Mesendoderm (in vitro differentiated cells): ENCODE data around the gene TGFBR2.

Source experiments
- DNase-seq: peaks from one replicate; pipeline ENCODE4 v3.0.0; 2013
- H2AK5ac ChIP-seq: 2 replicates; pipeline ENCODE4 v1.6.1; 2013; ENCODE audit warnings: low read length, inconsistent platforms
- H2BK120ac ChIP-seq: 2 replicates; pipeline ENCODE4 v1.6.1; 2013; ENCODE audit warnings: low read depth, mild to moderate bottlenecking, low read length, moderate library complexity, mixed read lengths
- H2BK15ac ChIP-seq: replicated peaks from 2 replicates; pipeline ENCODE4 v1.6.1; 2013; ENCODE audit warnings: low read depth, mild to moderate bottlenecking, moderate library complexity
- H2BK5ac ChIP-seq: 2 replicates; pipeline ENCODE4 v1.6.1; 2013; ENCODE audit warnings: low read length, inconsistent platforms
- H3K18ac ChIP-seq: 2 replicates; pipeline ENCODE4 v1.6.1; 2013; ENCODE audit warnings: mild to moderate bottlenecking, low read length, mixed read lengths
- H3K23ac ChIP-seq: one replicate; pipeline ENCODE4 v1.6.1; 2013; ENCODE audit warnings: low read length
- H3K27ac ChIP-seq: 2 replicates; pipeline ENCODE4 v1.5.1; 2013; ENCODE audit warnings: low read depth, mild to moderate bottlenecking, inconsistent platforms, low read length, moderate library complexity
- H3K27me3 ChIP-seq: 2 replicates; pipeline ENCODE4 v1.6.1; 2013; ENCODE audit warnings: low read length, control low read depth, mild to moderate bottlenecking, inconsistent platforms; ENCODE audit not compliant: insufficient read depth, poor library complexity
- H3K36me3 ChIP-seq: 2 replicates; pipeline ENCODE4 v1.6.1; 2013; ENCODE audit warnings: low read length, inconsistent platforms; ENCODE audit not compliant: control insufficient read depth, insufficient read depth
- H3K4ac ChIP-seq: one replicate; pipeline ENCODE4 v1.6.1; 2013; ENCODE audit warnings: low read depth, mild to moderate bottlenecking, low read length, moderate library complexity
- H3K4me1 ChIP-seq: 2 replicates; pipeline ENCODE4 v1.6.1; 2013; ENCODE audit warnings: low read depth, low read length, inconsistent platforms; ENCODE audit not compliant: control insufficient read depth
- H3K4me2 ChIP-seq: 2 replicates; pipeline ENCODE4 v1.6.1; 2013; ENCODE audit warnings: low read length
- H3K4me3 ChIP-seq: 2 replicates; pipeline ENCODE4 v1.5.1; 2013; ENCODE audit warnings: mild to moderate bottlenecking, low read length
- H3K56ac ChIP-seq: one replicate; pipeline ENCODE4 v1.6.1; 2013; ENCODE audit warnings: low read length
- H3K79me1 ChIP-seq: 2 replicates; pipeline ENCODE4 v1.6.1; 2013; ENCODE audit warnings: low read length, inconsistent platforms
- H3K79me2 ChIP-seq: 2 replicates; pipeline ENCODE4 v1.6.1; 2013; ENCODE audit warnings: mild to moderate bottlenecking, low read length; ENCODE audit not compliant: control insufficient read depth, insufficient read depth
- H3K9ac ChIP-seq: 2 replicates; pipeline ENCODE4 v1.6.1; 2013; ENCODE audit warnings: low read length, inconsistent platforms
- H4K5ac ChIP-seq: one replicate; pipeline ENCODE4 v1.6.1; 2013; ENCODE audit warnings: low read length
- H4K8ac ChIP-seq: one replicate; pipeline ENCODE4 v1.6.1; 2013; ENCODE audit warnings: low read depth, mild to moderate bottlenecking, control low read depth, low read length, moderate library complexity
- WGBS: extraction: QIAGEN DNeasy Blood & Tissue Kit; methylation state at CpG from one replicate; pipeline ENCODE4 v1.1.7; 2013; ENCODE audit warnings: low lambda C conversion rate, missing lambda C conversion rate; ENCODE audit not compliant: insufficient coverage; ENCODE audit errors: extremely low coverage; 5-methylcytosine and 5-hydroxymethylcytosine counted together

Gene TGFBR2

GRCh38 chr3:30687930-30688570 is 81.6 kb downstream of the TGFBR2 start:
- H3K4me2 ChIP-seq, result no peak overlapping the region
- H3K79me2 ChIP-seq, result no peaks in the 10 kb centered on the region
- no peak overlapping the region for H2BK15ac ChIP-seq
- WGBS, result no CpG with 5 or more reads among the region's 8 CpGs
- no peak for DNase-seq
- H3K23ac ChIP-seq, result no peak overlapping the region
- H3K4me3 ChIP-seq, result no peak overlapping the region
- no peak overlapping the region for H3K18ac ChIP-seq
- no peak overlapping the region for H2BK120ac ChIP-seq
- H3K9ac ChIP-seq, result no peak overlapping the region
- H4K5ac ChIP-seq, result no peak overlapping the region
- no peaks in the 10 kb centered on the region for H3K27me3 ChIP-seq
- H4K8ac ChIP-seq, result no peak overlapping the region
- no peaks in the 10 kb centered on the region for H3K4me1 ChIP-seq
- H3K4ac ChIP-seq, result no peak overlapping the region
- no peaks in the 10 kb centered on the region for H3K36me3 ChIP-seq
- no peak overlapping the region for H3K56ac ChIP-seq
- no peak overlapping the region for H2AK5ac ChIP-seq
- no peak overlapping the region for H3K27ac ChIP-seq
- H2BK5ac ChIP-seq, result no peak overlapping the region
- H3K79me1 ChIP-seq, result no peaks in the 10 kb centered on the region

GRCh38 chr3:30688776-30689641 is 82.6 kb downstream of the TGFBR2 start:
- Histone ChIP-seq H3K56ac (no peak overlapping the region), H3K27me3 (no peaks in the 10 kb centered on the region), H2BK5ac (no peak overlapping the region), H3K79me1 (no peaks in the 10 kb centered on the region), H3K36me3 (no peaks in the 10 kb centered on the region), H2AK5ac (no peak overlapping the region), H4K5ac (no peak overlapping the region), H3K79me2 (no peaks in the 10 kb centered on the region), H2BK15ac (no peak overlapping the region), H3K4me1 (no peaks in the 10 kb centered on the region), H3K4me3 (no peak overlapping the region), H3K9ac (no peak overlapping the region), H3K4me2 (no peak overlapping the region), H3K18ac (no peak overlapping the region), H3K23ac (no peak overlapping the region), H3K27ac (no peak overlapping the region), H3K4ac (no peak overlapping the region), H4K8ac (no peak overlapping the region), H2BK120ac (no peak overlapping the region)
- WGBS, result no CpG with 5 or more reads among the region's 10 CpGs
- no peak for DNase-seq

- Histone ChIP-seq H3K27ac (no peak overlapping the region), H2AK5ac (no peak overlapping the region), H3K4me1 (no peaks in the 10 kb centered on the region), H4K5ac (no peak overlapping the region), H3K4me3 (no peak overlapping the region), H4K8ac (no peak overlapping the region), H3K27me3 (no peaks in the 10 kb centered on the region), H3K23ac (no peak overlapping the region), H3K79me2 (no peaks in the 10 kb centered on the region), H3K18ac (no peak overlapping the region), H3K4ac (no peak overlapping the region), H2BK15ac (no peak overlapping the region), H3K4me2 (no peak overlapping the region), H3K9ac (no peak overlapping the region), H3K56ac (no peak overlapping the region), H2BK120ac (no peak overlapping the region), H3K79me1 (no peaks in the 10 kb centered on the region), H3K36me3 (no peaks in the 10 kb centered on the region), H2BK5ac (no peak overlapping the region)
- no peak for DNase-seq
- no CpG with 5 or more reads among the region's 2 CpGs for WGBS
Measured at GRCh38 chr3:30690199-30690598, 83.8 kb downstream of the TGFBR2 start.

GRCh38 chr3:30691249-30691880 is 85.0 kb downstream of the TGFBR2 start:
- Histone ChIP-seq H3K4me3 (no peak overlapping the region), H3K18ac (no peak overlapping the region), H3K27me3 (no peaks in the 10 kb centered on the region), H3K27ac (no peak overlapping the region), H3K4ac (no peak overlapping the region), H3K23ac (no peak overlapping the region), H2BK15ac (no peak overlapping the region), H3K79me1 (no peaks in the 10 kb centered on the region), H3K4me2 (no peak overlapping the region), H2BK120ac (no peak overlapping the region), H3K56ac (no peak overlapping the region), H3K9ac (no peak overlapping the region), H4K5ac (no peak overlapping the region), H3K79me2 (no peaks in the 10 kb centered on the region), H3K36me3 (no peaks in the 10 kb centered on the region), H3K4me1 (no peaks in the 10 kb centered on the region), H4K8ac (no peak overlapping the region), H2BK5ac (no peak overlapping the region), H2AK5ac (no peak overlapping the region)
- no peak for DNase-seq
- WGBS, result no CpG with 5 or more reads among the region's 10 CpGs

- H3K27ac ChIP-seq, result no peak overlapping the region
- H2BK15ac ChIP-seq, result no peak overlapping the region
- H3K4ac ChIP-seq, result no peak overlapping the region
- no peak overlapping the region for H3K56ac ChIP-seq
- no CpG with 5 or more reads among the region's 1 CpG for WGBS
- H2BK120ac ChIP-seq, result no peak overlapping the region
- H4K5ac ChIP-seq, result no peak overlapping the region
- no peak overlapping the region for H3K4me3 ChIP-seq
- no peak overlapping the region for H2BK5ac ChIP-seq
- H3K36me3 ChIP-seq, result no peaks in the 10 kb centered on the region
- no peak overlapping the region for H2AK5ac ChIP-seq
- no peaks in the 10 kb centered on the region for H3K4me1 ChIP-seq
- no peak overlapping the region for H4K8ac ChIP-seq
- H3K27me3 ChIP-seq, result no peaks in the 10 kb centered on the region
- H3K79me2 ChIP-seq, result no peaks in the 10 kb centered on the region
- H3K9ac ChIP-seq, result no peak overlapping the region
- DNase-seq, result no peak
- H3K79me1 ChIP-seq, result no peaks in the 10 kb centered on the region
- no peak overlapping the region for H3K23ac ChIP-seq
- no peak overlapping the region for H3K4me2 ChIP-seq
- no peak overlapping the region for H3K18ac ChIP-seq
Measured at GRCh38 chr3:30691944-30692343, 85.5 kb downstream of the TGFBR2 start.
